NCI-H1092 (cell line): Measurements from ENCODE around the gene PPM1D.
"Not testable (repeated sequence)": the region's sequence is repeated elsewhere in the genome, so short reads cannot be mapped to it uniquely, and the experiment has no call there.

Experiments used
- DNase-seq: peaks from one replicate; lab custom pipeline; 2025; lab: John Stamatoyannopoulos, UW

Gene PPM1D

DNA sequence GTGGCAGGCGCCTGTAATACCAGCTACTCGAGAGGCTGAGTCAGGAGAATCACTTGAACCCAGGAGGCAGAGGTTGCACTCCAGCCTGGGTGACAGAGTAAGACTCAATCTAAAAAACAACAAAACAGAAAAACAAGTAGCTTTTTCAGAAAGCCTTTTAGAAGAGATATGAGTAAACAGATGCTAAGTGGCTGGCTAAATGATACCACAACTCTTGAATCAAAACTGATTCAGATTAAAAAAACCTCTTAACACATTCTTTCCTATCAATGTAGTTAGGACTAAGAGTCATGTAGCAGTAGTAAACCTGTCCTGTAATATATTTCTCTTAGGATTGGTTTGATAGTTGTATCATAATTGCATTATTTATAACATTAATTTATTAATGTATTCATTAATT, 23.0 kb downstream of the PPM1D start:
- DNase-seq = no peak

DNA sequence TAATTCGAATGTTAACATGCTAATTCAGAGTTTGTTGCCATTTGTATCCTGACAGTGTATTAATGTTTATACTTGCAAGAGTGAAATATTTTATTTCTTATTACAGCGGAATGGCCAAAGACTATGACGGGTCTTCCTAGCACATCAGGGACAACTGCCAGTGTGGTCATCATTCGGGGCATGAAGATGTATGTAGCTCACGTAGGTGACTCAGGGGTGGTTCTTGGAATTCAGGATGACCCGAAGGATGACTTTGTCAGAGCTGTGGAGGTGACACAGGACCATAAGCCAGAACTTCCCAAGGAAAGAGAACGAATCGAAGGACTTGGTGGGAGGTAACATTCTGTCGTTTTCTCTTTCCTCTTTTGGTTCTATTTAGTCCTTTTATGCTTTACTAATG, 23.4 kb downstream of the PPM1D start:
- no peak for DNase-seq

DNA sequence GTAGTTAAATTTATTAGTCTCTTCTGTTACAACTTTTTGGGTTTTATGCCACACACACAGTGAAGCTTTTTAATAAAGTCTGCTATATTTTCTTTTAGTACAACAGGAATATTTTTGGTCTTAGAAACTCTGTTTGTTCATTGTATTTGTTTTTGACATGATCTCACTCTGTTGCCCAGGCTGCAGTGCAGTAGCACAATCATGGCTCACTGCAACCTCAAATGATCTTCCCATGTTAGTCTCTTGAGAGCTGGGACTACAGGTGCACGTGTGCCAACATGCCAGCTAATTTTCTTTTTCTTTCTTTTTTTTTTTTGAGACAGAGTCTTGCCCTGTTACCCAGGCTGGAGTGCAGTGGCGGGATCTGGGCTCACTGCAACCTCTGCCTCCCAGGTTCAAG, 27.1 kb downstream of the PPM1D start:
- no peak for DNase-seq

DNA sequence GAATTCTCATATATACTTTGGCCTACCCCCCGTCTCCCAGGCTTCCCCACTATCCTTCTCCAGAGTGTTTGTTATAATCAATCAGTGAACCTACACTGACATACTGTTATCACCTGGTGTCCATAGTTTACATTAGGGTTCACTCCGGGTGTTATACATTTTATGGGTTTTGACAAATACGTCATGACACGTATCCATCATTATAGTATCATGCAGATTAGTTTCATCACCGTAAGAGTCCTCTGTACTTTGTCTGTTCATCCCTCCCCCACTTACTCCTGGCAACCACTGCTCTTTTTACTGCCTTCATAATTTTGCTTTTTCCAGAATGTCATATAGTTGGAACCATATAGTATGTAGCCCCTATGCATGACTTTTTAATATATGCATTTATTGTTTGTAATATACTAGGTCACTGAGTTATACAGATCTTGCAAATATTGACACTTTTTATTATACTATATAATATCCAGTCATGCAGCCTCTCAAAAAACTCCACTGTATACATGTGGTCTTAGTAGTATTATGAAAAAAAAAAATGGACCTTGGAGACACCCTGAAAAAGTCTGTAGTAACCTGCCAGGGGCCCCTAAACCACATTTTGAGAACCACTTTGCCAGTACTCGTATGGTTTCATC, 28.4 kb downstream of the PPM1D start:
- DNase-seq = no peak

DNA sequence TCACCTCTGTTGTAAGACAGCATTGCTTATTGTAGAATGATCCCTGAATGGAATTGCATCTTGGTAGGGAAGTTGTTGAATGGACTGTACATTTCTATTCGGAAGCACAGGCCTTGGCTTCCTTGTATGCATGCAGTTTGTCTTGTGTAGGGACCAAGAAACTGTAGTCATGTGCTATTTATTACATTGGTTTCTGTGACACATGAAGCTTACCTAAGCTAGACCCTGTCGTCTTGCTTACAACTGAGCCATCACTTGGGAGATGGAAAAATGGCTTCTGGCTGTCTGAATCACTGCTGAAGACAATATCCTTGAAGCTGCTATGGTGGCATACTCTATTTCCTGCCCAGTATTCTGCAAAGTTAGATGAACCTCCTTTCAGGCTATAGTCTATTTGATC, 29.1 kb downstream of the PPM1D start:
- DNase-seq = no peak

DNA sequence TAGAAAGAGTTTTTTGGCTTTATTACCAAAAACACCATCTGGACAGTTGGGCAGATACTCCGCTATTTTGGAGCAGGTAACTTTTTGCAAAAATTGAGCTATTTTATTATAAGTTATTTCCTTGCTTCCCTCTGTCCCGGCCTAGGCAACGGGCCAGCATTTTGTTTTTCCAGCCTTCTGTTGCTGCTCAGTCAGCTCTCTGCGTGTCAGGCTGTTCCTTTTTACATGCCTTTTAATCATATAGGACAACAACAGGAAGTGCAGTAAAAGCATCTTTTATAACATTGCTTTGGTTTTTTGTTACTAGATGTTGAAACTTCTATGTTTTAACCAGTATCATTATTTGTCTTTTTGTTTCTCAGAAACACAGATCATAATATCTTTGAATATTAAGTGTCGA, 30.4 kb downstream of the PPM1D start:
- no peak for DNase-seq

DNA sequence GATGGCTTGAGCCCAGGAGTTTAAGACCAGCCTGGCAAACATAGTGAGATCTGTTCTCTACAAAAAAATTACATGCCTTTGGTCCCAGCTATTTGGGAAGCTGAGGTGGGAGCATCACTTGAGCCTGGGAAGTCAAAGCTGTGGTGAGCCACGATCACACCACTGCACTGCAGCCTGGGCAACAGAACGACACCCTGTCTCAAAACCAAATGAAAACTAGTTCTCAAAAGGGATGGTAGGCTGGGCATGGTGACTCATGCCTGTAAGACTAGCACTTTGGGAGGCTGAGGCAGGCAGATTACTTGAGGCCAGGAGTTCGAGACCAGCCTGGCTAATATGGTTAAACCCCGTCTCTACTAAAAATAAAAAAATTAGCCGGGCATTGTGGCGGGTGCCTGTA, 31.1 kb downstream of the PPM1D start:
- DNase-seq = no peak

DNA sequence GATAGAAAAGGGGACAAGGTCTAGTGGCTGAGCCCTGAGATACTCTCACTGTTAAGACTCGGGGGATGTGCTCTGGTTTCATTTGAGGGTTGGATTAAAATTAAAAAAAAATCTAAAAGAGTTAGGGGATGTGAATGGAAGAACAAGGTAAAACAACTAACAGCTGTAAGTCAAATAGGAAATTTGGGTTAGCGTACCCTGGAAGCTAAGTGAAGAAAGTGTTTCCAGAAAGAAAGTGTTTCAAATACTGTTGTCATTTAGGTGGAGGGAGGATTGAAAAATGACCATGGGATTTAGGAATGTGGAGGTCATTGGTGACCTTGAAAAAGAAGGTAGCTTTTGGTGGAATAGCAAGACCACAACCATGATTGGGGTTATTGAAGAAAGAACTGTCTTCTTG, 37.7 kb downstream of the PPM1D start:
- no peak for DNase-seq

DNA sequence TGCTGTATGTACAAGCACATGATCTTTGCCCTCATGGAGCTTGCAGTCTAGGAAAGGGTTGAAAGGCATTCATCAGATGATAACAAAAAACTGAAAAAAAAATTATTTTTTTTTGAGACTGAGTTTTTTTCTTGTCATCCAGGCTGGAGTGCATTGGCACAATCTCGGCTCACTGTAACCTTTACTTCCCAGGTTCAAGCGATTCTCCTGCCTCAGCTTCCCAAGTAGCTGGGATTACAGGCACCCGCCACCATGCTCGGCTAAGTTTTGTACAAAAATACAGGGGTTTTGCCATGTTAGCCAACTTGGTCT, 39.0 kb downstream of the PPM1D start:
- DNase-seq = no peak

DNA sequence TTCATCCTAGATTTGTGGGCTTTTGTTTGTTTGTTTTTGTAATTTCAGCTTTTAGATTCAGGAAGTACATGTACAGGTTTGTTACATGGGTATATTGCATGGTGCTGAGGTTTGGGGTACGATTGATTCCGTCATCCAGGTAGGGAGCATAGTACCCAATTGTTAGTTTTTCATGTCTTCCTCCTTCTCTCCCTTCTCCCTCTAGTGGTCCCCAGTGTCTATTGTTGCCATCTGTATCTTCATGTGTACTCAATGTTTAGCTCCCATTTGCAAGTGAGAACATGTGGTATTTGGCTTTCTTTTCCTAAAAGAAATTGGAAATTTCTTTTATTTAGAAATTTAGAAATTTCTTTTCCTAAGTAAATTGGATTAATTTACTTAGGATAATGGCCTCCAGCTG, 40.5 kb downstream of the PPM1D start:
- no peak for DNase-seq

DNA sequence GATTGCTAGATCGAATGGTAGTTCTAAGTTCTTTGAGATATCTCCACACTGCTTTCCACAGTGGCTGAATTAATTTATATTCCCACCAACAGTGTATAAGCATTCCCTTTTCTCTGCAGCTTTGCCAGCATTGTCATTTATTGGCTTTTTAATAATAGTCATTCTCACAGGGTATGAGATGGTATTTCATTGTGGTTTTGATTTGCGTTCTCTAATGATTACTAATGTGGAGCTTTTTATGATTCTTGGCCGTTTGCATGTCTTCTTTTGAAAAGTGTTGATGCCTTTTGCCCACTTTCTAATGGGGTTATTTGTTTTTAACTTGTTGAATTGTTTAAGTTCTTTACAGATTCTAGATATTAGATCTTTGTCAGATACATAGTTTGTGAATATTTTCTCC, 41.1 kb downstream of the PPM1D start:
- no peak for DNase-seq

DNA sequence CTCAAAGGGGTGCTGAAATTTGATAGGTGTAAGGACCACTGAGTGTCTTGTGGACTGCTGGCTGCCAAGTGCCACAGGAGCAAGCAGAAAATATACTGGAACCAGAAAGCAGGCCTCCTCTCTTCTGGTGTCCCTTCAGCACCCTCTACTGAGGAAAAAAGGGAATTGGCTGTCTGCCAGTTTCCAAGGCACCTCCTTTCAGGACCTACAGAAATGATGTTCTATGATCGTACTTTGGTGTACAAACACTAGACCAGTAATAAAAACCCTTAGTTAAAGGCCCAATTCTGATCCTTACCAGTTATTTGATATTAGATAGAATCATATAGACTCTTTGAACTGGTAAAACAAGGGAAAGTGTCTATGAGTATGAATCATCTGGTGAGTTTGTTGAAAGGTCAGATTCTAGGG, 41.8 kb downstream of the PPM1D start:
- peak; percentile 79 for DNase-seq

DNA sequence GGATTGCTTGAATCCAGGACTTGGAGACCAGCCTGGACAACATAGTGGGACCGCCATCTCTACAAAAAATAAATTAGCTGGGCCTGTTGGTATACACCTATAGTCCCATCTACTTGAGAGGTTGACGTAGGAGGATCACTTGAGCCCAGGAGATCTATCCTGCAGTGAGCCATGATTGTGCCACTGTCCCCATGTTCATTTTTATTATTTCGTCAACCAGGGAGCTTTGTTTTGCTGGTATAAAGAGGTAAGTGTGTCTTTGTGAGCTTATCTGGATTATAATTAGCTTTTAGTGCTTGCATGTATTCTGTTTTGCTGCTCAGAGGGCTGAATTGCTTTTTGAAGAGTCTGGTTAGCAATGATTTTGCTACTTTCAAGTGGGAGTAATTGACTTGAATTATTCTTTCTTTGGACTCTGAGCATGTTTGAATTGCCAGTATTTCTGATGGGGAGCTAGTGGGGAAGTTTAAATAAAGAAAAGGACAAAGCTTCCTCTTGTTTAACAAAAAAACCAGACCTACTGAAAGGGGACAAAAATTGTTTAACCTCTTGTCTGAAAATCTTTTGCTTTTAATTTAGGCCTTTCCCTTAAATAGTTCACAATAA, 46.0 kb downstream of the PPM1D start:
- DNase-seq = no peak

DNA sequence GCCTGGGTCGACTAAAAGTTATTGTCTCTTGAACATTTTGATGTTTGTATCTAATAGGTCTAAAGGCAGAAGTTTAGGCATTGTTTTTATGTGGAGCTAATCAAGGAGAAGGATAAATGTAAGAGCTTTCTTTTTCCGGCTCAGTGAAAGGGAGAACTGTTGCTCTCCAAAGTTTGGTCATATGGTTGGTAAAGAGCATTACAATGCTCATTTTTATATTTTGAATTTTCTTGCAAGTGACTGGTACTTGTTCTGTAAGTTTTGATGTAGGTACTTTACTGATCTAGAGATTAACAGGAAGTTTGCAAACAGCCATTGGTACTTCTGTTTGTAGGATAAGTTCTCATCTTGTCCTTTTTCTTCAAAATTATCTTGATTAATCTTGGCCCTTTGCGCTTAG, 46.7 kb downstream of the PPM1D start:
- no peak for DNase-seq

DNA sequence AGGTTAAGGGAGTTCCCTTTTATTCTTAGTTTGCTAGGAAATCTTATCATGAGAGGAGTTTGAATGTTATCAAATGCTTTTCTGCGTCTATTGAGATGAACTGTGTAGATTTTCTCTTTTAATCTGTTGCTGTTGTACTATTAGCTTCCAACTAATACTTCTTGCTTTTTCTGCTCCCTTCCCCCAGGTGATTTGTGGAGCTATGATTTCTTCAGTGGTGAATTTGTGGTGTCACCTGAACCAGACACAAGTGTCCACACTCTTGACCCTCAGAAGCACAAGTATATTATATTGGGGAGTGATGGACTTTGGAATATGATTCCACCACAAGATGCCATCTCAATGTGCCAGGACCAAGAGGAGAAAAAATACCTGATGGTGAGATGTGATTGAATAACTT, 47.7 kb downstream of the PPM1D start:
- DNase-seq = no peak

DNA sequence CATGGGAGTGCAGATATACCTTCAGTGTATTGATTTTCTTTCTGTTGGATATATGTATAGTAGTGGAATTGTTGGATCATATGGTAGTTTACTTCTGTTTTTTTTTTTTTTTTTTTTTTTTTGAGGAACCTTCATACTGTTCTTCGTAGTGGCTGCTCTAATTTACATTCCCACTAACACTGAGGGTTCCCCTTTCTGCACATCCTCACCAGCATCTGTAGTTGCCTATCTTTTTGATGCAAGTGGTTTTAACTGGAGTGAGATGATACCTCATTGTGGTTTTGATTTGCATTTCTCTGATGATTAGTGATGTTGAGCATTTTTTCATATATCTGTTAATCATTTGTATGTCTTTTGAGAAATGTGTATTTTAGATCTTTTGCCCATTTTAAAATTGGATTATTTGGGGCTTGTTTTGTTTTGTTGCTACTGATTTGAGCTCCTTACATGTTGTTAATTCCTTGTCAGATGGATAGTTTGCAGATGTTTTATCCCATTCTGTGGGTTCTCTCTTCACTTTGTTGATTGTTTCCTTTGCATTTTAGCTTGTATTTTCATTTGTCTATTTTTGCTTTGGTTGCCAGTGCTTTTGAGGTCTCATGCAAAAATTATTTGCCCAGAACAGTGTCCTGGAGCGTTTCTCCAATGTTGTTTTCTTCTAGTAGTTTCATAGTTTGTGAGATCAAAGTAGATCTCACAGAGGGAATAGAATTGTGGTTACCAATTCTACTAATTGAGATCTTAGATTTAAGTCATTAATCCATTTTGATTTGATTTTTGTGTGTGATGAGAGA, 52.7 kb downstream of the PPM1D start:
- no peak for DNase-seq

DNA sequence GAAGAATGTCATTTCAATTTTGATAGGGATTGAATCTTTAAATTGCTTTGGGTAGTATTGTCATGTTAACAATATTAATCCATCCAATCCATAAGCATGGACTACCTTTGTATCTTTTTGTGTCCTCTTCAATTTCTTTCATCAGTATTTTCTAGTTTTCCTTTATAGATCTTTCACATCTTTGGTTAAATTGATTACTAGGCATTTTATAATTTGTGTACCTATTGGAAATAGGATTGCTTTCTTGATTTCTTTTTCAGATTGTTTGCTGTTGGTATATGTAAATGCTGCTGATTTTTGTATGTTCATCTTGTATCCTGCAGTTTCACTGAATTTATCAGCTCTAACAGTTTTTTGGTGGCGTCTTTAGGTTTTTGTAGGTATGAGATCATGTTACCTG, 53.6 kb downstream of the PPM1D start:
- no peak for DNase-seq

DNA sequence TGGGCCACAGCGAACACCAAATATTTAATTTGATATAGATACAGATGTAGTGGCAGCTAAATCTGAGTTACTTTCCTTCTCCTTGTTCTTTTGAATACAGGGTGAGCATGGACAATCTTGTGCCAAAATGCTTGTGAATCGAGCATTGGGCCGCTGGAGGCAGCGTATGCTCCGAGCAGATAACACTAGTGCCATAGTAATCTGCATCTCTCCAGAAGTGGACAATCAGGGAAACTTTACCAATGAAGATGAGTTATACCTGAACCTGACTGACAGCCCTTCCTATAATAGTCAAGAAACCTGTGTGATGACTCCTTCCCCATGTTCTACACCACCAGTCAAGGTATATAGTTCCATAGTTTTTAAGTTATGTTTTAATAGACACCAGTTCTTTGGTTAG, 56.5 kb downstream of the PPM1D start:
- no peak for DNase-seq

DNA sequence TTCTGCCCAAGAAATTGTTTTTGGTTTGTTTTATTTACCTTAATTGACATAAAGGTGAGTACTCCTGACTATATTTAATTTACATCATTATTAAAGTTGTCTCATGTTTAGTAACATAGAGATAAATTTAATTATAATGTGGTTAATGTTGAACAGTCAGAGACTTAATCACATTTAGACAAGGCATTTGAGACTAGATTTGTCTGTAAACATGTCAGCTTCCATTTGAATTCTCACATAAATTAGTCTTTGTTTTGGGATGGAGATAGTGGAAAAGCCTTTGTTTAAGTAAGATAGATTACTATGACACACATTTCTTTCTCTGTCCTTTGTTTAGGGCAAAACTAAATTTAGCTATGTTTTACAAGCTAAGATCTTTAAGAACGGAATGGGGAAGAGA, 59.2 kb downstream of the PPM1D start:
- no peak for DNase-seq

DNA sequence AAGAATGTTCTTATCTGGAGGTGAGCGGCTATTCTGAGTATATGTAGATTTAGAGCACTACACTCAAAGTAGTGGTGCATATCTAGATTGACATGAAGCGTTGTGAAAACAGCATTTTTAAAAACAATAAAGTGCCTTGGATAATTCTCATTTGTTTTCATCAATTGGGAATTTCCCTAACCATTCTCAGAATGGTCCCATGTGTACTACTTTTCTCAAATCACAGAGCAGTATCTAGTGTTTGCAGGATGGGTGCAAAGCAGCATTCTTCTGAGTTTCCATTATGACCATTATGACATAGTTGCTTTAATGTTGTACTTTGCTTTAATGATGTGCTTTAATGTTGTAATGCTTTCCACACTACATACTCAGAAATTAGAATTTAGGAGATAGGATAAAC, 61.5 kb downstream of the PPM1D start:
- no peak for DNase-seq

DNA sequence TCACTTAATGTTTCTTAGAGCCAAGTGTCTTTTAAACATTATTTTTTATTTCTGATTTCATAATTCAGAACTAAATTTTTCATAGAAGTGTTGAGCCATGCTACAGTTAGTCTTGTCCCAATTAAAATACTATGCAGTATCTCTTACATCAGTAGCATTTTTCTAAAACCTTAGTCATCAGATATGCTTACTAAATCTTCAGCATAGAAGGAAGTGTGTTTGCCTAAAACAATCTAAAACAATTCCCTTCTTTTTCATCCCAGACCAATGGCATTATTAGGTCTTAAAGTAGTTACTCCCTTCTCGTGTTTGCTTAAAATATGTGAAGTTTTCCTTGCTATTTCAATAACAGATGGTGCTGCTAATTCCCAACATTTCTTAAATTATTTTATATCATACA, 64.0 kb downstream of the PPM1D start:
- no peak for DNase-seq

DNA sequence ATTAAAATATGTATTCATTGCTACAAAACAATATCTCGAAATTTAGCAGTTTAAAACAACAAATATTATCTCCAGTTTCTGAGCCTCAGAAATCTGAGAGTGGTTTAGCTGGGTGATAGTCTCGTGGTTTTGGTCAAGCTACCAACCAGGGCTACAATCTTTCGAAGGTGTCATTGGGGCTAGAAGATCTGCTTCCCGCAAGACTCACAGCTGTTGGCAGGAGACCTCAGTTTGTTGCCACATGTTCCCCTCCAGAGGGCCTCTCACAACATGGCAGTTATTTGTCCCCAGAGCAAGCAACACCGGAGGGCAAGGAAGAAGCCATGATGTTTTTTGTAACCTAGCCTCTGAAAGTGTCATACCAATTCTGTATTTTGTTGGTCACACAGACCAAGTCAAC, 65.6 kb downstream of the PPM1D start:
- DNase-seq = no peak

DNA sequence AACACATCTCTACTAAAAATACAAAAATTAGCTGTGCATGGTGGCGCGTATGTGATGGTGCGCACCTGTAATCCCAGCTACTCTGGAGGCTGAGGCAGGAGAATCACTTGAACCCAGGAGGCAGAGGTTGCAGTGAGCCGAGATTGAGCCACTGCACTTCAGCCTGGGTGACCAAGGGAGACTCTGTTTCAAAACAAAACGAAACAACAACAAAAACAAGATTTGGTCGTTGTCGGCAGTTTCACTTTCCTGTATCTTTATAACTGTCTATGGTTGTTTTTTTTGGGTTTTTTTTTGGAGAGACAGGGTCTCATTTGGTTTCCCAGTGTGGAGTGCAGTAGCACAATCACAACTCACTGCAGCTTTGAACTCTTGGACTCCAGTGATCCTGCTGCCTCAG, 68.7 kb downstream of the PPM1D start:
- DNase-seq = not testable (repeated sequence)

DNA sequence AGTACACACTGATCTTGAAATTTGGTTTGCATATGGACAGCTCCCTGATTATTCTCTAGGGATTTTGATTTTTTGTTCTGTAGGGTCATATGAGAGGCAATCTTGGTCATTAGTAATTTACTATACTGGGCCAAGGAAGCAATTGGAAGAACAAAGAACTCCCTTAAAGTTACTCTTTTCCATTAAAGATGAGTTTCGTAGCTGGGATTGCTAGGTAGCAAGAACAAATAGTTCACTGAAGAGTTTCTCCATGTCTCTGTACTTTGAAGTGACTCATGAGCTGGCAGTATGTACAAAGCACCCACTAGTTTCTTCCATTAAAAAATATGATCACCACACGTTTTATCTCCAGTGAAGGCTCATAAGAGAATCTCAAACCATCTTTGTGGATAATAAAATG, 71.5 kb downstream of the PPM1D start:
- DNase-seq = no peak
